SK-N-MC (cell line): Measurements from ENCODE around the gene NLGN1.

ENCODE experiments used
- EZH2 ChIP-seq: fragments of 200-600 bp; sonication (generic); IDR thresholded peaks from one replicate; pipeline ENCODE4 v1.6.1; 2017; ENCODE audit warnings: antibody characterized with exemption
- FOXP2 ChIP-seq: optimal IDR thresholded peaks from 2 replicates; pipeline ENCODE3; 2011; ENCODE audit warnings: mild to moderate bottlenecking, moderate library complexity; ENCODE audit not compliant: insufficient read depth; ENCODE audit errors: extremely low read length, control extremely low read depth
- POLR2AphosphoS5 ChIP-seq: IDR thresholded peaks from 2 replicates; pipeline ENCODE4 v1.6.1; 2012; ENCODE audit warnings: mild to moderate bottlenecking, low read depth, low read length, borderline replicate concordance

DNA sequence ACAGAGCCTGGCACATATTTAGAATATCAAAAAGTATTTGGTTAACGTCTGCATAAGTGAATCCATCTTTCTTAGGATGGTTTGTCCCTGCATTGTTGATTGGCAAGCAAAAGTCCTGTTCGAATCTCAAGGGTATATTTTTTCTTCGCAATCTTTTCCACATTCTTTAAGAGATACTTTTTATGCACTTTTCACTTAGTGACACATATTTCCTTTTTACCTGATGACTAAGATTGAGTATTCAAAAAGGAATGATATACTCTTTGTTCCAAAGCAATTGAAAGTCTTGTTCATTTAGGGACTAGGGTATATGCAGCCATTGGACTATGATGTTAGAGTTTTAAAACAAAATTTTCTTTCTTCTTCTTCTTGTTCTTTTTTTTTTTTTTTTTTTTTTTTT lies 349.9 kb downstream of the NLGN1 start:
- TF ChIP-seq EZH2 (no peak), POLR2AphosphoS5 (no peak), FOXP2 (no peak)
